Breast epithelium (tissue), 3 donors: ENCODE data around the gene NUB1.

ENCODE experiments used
- CTCF ChIP-seq, 3 donors: fragments of 450-650 bp; IDR thresholded peaks; one replicate each; pipeline ENCODE4 v1.5.1; 2016 to 2017; ENCODE audit warnings: antibody characterized with exemption in 3 of 3, mild to moderate bottlenecking in 3 of 3, moderate library complexity in 3 of 3
- POLR2A ChIP-seq: fragments of 450-650 bp; IDR thresholded peaks from one replicate; pipeline ENCODE4 v1.6.1; 2016; ENCODE audit warnings: antibody characterized with exemption, mild to moderate bottlenecking, moderate library complexity
- POLR2AphosphoS5 ChIP-seq, 3 donors: sonication (generic); formaldehyde crosslinking; IDR thresholded peaks; one replicate each; pipeline ENCODE4 v1.6.1; 2017; ENCODE audit warnings: antibody characterized with exemption in 3 of 3

- no peak for TF ChIP-seq CTCF (IDR thresholded peaks at IDR 0.05)
- no peak for TF ChIP-seq POLR2AphosphoS5 (IDR thresholded peaks at IDR 0.05)
- no peak for TF ChIP-seq POLR2A
Measured at GRCh38 chr7:151379193-151379520, 37.5 kb downstream of the NUB1 start.
